Measurements from ENCODE around the gene FTO.

Gene FTO

GRCh38 chr16:54200161-54200534 lies 496.2 kb downstream of the FTO start:
- Histone ChIP-seq H3K27me3 (replicated peaks) (no peaks in the 10 kb centered on the region), H3K36me3 (replicated peaks) (no peaks in the 10 kb centered on the region), H3K27ac (no peak overlapping the region), H3K4me3 (ENCODE audit: low read depth, low read length) (no peak overlapping the region)
- DNase-seq: no peak
- no peak for TF ChIP-seq CTCF (IDR thresholded peaks at IDR 0.05; ENCODE audit: low read depth, low read length, missing control alignments)
- in situ Hi-C loops (cut with HindIII; ENCODE audit: low pct_ligation_motif_present, low sequenced_read_pairs): no loop called here

GRCh38 chr16:54200720-54201119 lies 496.8 kb downstream of the FTO start:
- in situ Hi-C loops (cut with HindIII; ENCODE audit: low pct_ligation_motif_present, low sequenced_read_pairs): no loop called here
- H3K27me3 ChIP-seq (replicated peaks): no peaks in the 10 kb centered on the region
- H3K27ac ChIP-seq: no peak overlapping the region
- DNase-seq: no peak
- no peaks in the 10 kb centered on the region for H3K36me3 ChIP-seq (replicated peaks)
- H3K4me3 ChIP-seq (ENCODE audit: low read depth, low read length): no peak overlapping the region
- no peak for TF ChIP-seq CTCF (IDR thresholded peaks at IDR 0.05; ENCODE audit: low read depth, low read length, missing control alignments)

- in situ Hi-C loops (cut with HindIII; ENCODE audit: low pct_ligation_motif_present, low sequenced_read_pairs): no loop called here
- no peak overlapping the region for H3K27ac ChIP-seq
- H3K27me3 ChIP-seq (replicated peaks): no peaks in the 10 kb centered on the region
- H3K4me3 ChIP-seq (ENCODE audit: low read depth, low read length): no peak overlapping the region
- DNase-seq: no peak
- no peaks in the 10 kb centered on the region for H3K36me3 ChIP-seq (replicated peaks)
- no peak for TF ChIP-seq CTCF (IDR thresholded peaks at IDR 0.05; ENCODE audit: low read depth, low read length, missing control alignments)
Observed at GRCh38 chr16:54201200-54201599, 497.2 kb downstream of the FTO start.

Data from brain microvascular endothelial cell (primary cell).